Psoas muscle (tissue), 8 donors: ENCODE measurements around the gene TNF. TPM values are rescaled to one million over a fixed set of nuclear protein-coding genes. Genes with fewer than 3 reads are reported as not detected.

Experiments
- ATAC-seq, 4 donors: fragments of 200-7000 bp; cut with Tn5 transposase; one replicate each; pipeline ENCODE4 v1.9.1; 2020; ENCODE audit warnings: moderate library complexity in 3 of 4, mild to moderate bottlenecking in 2 of 4
- DNase-seq, 2 donors: peaks; one replicate each; pipeline ENCODE4 v3.0.0-alpha.2; 2020
- H3K27ac ChIP-seq: fragments of 200-600 bp; one replicate; pipeline ENCODE4 v1.8.0; 2022
- H3K27me3 ChIP-seq, 3 donors: fragments of 200-600 bp in 1 of 3; one replicate each; pipeline versions ENCODE4 v1.6.1 to v1.8.0; 2013 to 2022; ENCODE audit warnings: low read length in 2 of 3, mild to moderate bottlenecking in 2 of 3, moderate library complexity in 1 of 3; ENCODE audit not compliant: insufficient read depth in 3 of 3
- H3K36me3 ChIP-seq, 2 donors: fragments of 200-600 bp in 1 of 2; one replicate each; pipeline versions ENCODE4 v1.6.1 to v1.8.0; 2013 to 2022; ENCODE audit warnings: low read depth in 1 of 2, mild to moderate bottlenecking in 1 of 2, moderate library complexity in 1 of 2; ENCODE audit not compliant: insufficient read depth in 1 of 2
- H3K4me1 ChIP-seq: fragments of 200-600 bp; one replicate; pipeline ENCODE4 v1.8.0; 2022
- H3K4me3 ChIP-seq: fragments of 200-600 bp; one replicate; pipeline ENCODE4 v1.8.0; 2022; ENCODE audit warnings: mild to moderate bottlenecking
- H3K9me3 ChIP-seq: fragments of 200-600 bp; one replicate; pipeline ENCODE4 v1.8.0; 2022
- WGBS, 3 donors: extraction: QIAGEN DNeasy Blood & Tissue Kit; methylation state at CpG; one replicate each; pipeline versions ENCODE4 v1.1.6 to v1.1.7; 2013; 5-methylcytosine and 5-hydroxymethylcytosine counted together
- intact Hi-C, 2 donors: fragments of 100-400 bp; cut with DNase I; formaldehyde crosslinking; loops; one replicate each; pipeline versions ENCODE4 v1.11.0 to v1.14.2; 2022
- polyA plus RNA-seq, 3 donors: library from polyadenylated mRNA; stranded (reverse); fragments of 200-250 nt; gene quantifications; one replicate each; pipeline ENCODE4 v1.2.3, GENCODE V29; 2013
- total RNA-seq, 4 donors: library from RNA; stranded (reverse); fragmentation: NEBNext Ultra II Directional in 2 of 4; extraction: Animal tissue kit (Norgen Biotek cat#: 25700) in 2 of 4; gene quantifications; one replicate each; pipeline versions ENCODE4 v1.2.1 to v1.2.4, GENCODE V29; 2021 to 2023
- TF ChIP-seq, protein P1 (sequence below): fragments of 200-600 bp; IDR thresholded peaks from one replicate; pipeline ENCODE4 v1.8.0; 2022; ENCODE audit warnings: antibody characterized with exemption
- donor health status: healthy with polysubstance abuse.
- donor health status: DM: no; HTN: no; CAD: no; lungs with moderate emphysema.
- donor health status: Bipolar disorder and iron deficiency.
- donor health status: healthy.
- donor health status: DM: yes; HTN: yes; CAD: no.
- donor health status: DM: no; HTN: no; CAD: no.
- donor health status: DM: no; HTN: no; CAD: no.
- donor health status: DM: yes; HTN: yes; CAD: no.

TNF gene
- total and polyA plus RNA-seq, 7 donors = 0.09 to 0.81 (median 0.34) TPM; not detected in 2

DNA sequence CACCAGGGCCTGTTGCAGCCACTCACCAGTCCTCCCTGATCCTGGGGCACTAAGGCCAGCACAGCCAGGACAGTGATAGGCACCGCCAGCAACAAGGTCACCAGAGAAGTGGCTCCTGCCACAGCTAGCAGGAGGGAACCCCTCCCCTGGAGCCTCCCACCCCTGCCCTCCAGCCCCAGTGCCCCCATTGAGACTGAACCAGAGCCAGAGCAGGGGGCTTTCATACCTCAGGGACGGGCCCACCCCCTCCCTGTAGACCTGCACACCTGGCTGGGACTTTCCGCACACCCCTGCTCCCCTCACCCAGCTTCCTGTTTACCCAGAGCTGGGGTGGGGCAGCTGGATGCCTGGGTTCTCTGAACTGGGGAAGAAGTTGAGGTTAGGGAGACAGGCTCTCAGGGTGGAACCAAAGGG, 6.9 kb downstream of the TNF start, which contains the start of gene LTB:
LTB (minus strand) TSS at position 195 of the 414 bp plus-strand sequence; CDS start at position 188, 7 bp downstream.
- TF ChIP-seq, protein P1, sequence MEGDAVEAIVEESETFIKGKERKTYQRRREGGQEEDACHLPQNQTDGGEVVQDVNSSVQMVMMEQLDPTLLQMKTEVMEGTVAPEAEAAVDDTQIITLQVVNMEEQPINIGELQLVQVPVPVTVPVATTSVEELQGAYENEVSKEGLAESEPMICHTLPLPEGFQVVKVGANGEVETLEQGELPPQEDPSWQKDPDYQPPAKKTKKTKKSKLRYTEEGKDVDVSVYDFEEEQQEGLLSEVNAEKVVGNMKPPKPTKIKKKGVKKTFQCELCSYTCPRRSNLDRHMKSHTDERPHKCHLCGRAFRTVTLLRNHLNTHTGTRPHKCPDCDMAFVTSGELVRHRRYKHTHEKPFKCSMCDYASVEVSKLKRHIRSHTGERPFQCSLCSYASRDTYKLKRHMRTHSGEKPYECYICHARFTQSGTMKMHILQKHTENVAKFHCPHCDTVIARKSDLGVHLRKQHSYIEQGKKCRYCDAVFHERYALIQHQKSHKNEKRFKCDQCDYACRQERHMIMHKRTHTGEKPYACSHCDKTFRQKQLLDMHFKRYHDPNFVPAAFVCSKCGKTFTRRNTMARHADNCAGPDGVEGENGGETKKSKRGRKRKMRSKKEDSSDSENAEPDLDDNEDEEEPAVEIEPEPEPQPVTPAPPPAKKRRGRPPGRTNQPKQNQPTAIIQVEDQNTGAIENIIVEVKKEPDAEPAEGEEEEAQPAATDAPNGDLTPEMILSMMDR = no peak
- ATAC-seq = no peak
- Histone ChIP-seq H3K27ac (peak within 1 kb of the TSS; percentile 75), H3K36me3 (no peaks in the 10 kb centered on the region), H3K9me3 (no peaks in the 10 kb centered on the region), H3K4me3 (peak within 1 kb of the TSS; percentile 89), H3K27me3 (no peaks in the 10 kb centered on the region), H3K4me1 (no peaks in the 10 kb centered on the region)
- intact Hi-C loops = loop anchor here (5.0 kb wide), 1 partner anchor 35 kb away; the partner anchor contains the start of genes ATP6V1G2 (in 2 of the 2) and NFKBIL1 (in 2 of the 2)
- 68 to 81% (median 79%) methylated on average over 3 of the region's 3 CpGs for WGBS, 3 donors
- DNase-seq = no peak

DNA sequence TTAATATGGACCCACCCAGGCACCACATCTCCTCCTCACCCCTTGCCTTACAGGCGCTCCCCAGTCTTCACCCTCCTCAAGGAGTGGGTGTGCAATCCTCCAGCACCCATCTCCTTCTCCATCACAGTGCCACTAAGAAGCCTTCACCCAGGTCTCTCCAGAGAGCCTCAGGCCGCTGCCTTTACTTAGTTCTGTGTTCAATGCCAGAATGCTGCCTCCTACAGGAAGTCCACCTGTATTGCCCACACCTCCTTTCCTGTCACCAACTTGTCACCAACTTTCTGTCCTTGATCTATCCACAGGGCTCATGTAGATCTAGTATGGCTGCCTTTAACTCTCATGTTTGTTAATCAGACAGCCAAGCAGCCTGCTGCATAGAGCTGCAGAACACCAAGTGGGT, 10.1 kb downstream of the TNF start:
- H3K9me3 ChIP-seq = no peaks in the 10 kb centered on the region
- no peak for ATAC-seq
- whole genome bisulfite sequencing, 3 donors = 56 to 77% (median 69%) methylated on average over 2 of the region's 2 CpGs
- H3K36me3 ChIP-seq = no peaks in the 10 kb centered on the region
- H3K4me1 ChIP-seq = no peaks in the 10 kb centered on the region
- no peak overlapping the region for H3K4me3 ChIP-seq
- intact Hi-C loops = no loop called here
- no peak overlapping the region for H3K27ac ChIP-seq
- no peaks in the 10 kb centered on the region for H3K27me3 ChIP-seq
- TF ChIP-seq, protein P1 = no peak
- DNase-seq = no peak

DNA sequence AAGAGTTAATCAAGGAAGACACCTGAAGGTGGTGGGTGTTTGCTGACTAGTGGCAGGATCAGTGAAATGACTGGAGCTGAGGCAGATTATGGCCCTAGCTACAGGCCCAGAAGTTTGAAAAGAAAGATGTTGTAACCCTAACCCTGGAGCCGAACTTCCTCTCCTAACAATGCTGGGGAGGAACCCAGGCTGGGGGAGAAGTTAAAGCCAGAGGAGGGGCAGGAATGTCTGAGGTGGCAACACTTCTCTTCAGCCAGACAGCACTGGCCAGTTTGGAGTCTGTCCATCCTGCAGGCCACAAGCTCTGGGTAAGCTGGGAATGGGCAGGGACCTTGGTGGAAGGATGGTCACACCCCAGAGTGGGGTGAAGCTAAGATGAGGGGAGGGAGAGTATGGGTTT, 10.6 kb downstream of the TNF start, which contains the start of gene LST1:
LST1 (plus strand) TSS at position 270 of the 400 bp plus-strand sequence. CDS start 1,023 bp downstream, outside the sequence.
- H3K9me3 ChIP-seq = no peaks in the 10 kb centered on the region
- H3K4me1 ChIP-seq = no peaks in the 10 kb centered on the region
- 36 to 63% (median 44%) methylated on average over 1 of the region's 1 CpG for WGBS, 3 donors
- DNase-seq (no peak), ATAC-seq (no peak)
- TF ChIP-seq, protein P1 = no peak
- intact Hi-C loops = no loop called here
- no peaks in the 10 kb centered on the region for H3K36me3 ChIP-seq
- no peaks in the 10 kb centered on the region for H3K27me3 ChIP-seq
- no peak within 1 kb of the TSS for H3K27ac ChIP-seq
- H3K4me3 ChIP-seq = peak within 1 kb of the TSS; percentile 4

DNA sequence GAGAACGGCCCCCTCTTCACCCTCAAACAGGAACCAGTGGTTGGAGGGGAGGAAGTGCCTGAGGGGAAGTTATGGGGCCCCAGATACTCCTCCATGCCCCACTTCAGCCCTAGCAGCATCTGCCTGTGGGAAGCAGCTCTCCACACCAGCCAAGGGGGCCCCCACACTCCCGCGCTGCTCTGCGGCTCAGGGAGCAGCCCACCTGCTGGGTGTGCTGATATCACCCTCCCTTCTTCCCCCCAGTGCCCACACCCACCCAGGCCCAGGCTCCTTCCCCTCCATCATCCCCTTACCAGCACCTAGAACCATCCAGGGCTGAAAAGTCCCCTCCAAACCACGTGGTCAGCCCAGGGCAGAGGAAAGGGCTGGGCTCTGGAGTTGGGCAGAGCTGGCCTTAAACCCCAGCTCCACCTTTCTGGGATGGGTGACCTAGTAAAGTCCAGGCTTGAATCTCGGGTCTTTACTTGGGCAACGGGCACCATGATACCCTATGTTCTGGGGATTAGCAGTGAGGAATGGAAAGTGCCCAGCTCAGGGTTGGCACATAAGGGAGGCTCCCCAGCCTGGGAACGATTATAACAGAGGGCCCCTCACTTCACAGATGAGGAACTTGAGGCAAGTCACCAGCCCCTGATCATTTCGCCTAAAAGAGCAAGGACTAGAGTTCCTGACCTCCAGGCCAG, 11.4 kb downstream of the TNF start:
- whole genome bisulfite sequencing, 3 donors = 48 to 64% (median 55%) methylated on average over 9 of the region's 9 CpGs
- DNase-seq = no peak
- H3K4me1 ChIP-seq = no peaks in the 10 kb centered on the region
- intact Hi-C loops = no loop called here
- no peaks in the 10 kb centered on the region for H3K36me3 ChIP-seq
- ATAC-seq = no peak
- no peak overlapping the region for H3K27ac ChIP-seq
- H3K9me3 ChIP-seq = no peaks in the 10 kb centered on the region
- H3K27me3 ChIP-seq = no peaks in the 10 kb centered on the region
- TF ChIP-seq, protein P1 = no peak
- H3K4me3 ChIP-seq = no peak overlapping the region
